Vagina (tissue), 2 donors: ENCODE measurements around the gene TAMALIN. TPM values are rescaled to one million over a fixed set of nuclear protein-coding genes. Genes with fewer than 3 reads are reported as not detected.

Experiments used
- DNase-seq, 2 donors: peaks; one replicate each; pipeline ENCODE4 v3.0.0-alpha.2; 2017; ENCODE audit errors: extremely low spot score in 2 of 2
- H3K27ac ChIP-seq: fragments of 200-600 bp; sonication (generic); one replicate; pipeline ENCODE4 v1.5.1; 2019
- H3K27me3 ChIP-seq: fragments of 200-600 bp; sonication (generic); one replicate; pipeline ENCODE4 v1.5.1; 2019
- H3K36me3 ChIP-seq, 2 donors: fragments of 200-600 bp; sonication (generic); one replicate each; pipeline ENCODE4 v1.5.1; 2017 to 2019
- H3K4me1 ChIP-seq: fragments of 200-600 bp; sonication (generic); one replicate; pipeline ENCODE4 v1.5.1; 2019
- H3K4me3 ChIP-seq, 2 donors: fragments of 200-600 bp; sonication (generic); 1 replicate in 1 of 2; 2 replicates in 1 of 2; pipeline ENCODE4 v1.5.1; 2016 to 2019
- H3K9me3 ChIP-seq: fragments of 200-600 bp; sonication (generic); one replicate; pipeline ENCODE4 v1.5.1; 2019
- POLR2A ChIP-seq, 2 donors: fragments of 450-650 bp; IDR thresholded peaks; one replicate each; pipeline ENCODE4 v1.6.1; 2017; ENCODE audit warnings: antibody characterized with exemption in 2 of 2, mild to moderate bottlenecking in 2 of 2, moderate library complexity in 2 of 2
- POLR2AphosphoS5 ChIP-seq, 2 donors: sonication (generic); formaldehyde crosslinking; IDR thresholded peaks; one replicate each; pipeline ENCODE4 v1.9.0; 2017; ENCODE audit warnings: antibody characterized with exemption in 2 of 2, mild to moderate bottlenecking in 2 of 2, low read depth in 1 of 2; ENCODE audit not compliant: insufficient read depth in 1 of 2
- intact Hi-C: fragments of 100-400 bp; cut with DNase I; formaldehyde crosslinking; loops from one replicate; pipeline ENCODE4 v1.15.1; 2023
- total RNA-seq: library from RNA; depleted of rRNA; stranded (reverse); fragments of >200 nt; gene quantifications from one replicate; pipeline ENCODE4 v1.2.3, GENCODE V29; 2016
- TF ChIP-seq, protein P1 (sequence below), 3 experiments: fragments of 450-650 bp in 2 of 3; fragments of 200-600 bp in 1 of 3; sonication (generic) in 1 of 3; IDR thresholded peaks; one replicate each; pipeline ENCODE4 v1.5.1; 2017 to 2019; ENCODE audit warnings: antibody characterized with exemption in 3 of 3, mild to moderate bottlenecking in 2 of 3, moderate library complexity in 2 of 3

Gene TAMALIN
- total RNA-seq, 1 donor from 2014 or later = 47.1 TPM

DNA sequence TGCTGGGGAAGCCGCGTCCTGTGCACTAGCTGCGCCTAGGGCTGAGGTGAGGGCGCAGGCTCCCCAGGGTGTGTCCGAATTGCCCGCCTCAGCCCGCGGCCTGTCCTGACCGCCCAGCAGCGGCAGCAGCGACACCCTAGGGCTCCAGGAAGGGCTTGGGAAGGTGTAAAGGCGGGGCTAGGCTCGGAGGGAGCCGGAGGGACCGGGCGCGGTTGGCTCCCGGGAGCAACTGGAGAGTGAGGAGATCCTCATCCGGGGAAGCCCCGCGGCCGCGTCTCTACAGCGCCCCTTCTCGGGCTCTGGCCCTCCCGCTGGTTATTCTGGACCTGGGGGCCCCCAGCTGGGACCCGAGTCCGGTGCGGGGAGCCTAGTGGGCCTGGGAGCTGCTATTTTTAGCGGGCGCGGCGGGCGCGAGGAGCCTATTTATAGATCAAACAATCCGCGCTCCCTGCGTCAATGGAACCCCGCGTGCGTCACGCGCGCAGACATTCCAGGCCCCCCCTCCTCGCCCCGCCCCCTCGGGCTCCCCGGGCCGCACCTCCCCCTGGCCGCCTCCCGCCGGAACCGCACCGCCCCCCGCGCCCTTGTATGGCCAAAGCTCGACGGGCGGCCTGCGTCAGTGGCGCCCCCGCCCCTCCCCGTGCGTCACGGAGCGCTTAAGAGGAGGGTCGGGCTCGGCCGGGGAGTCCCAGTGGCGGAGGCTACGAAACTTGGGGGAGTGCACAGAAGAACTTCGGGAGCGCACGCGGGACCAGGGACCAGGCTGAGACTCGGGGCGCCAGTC lies 44.2 kb downstream of the TAMALIN start, which contains the start of gene NR4A1:
NR4A1 (plus strand) TSS at position 685 of the 784 bp plus-strand sequence. CDS start 2,887 bp downstream, outside the sequence.
- H3K9me3 ChIP-seq = no peaks in the 10 kb centered on the region
- TF ChIP-seq POLR2AphosphoS5 (IDR thresholded peaks at IDR 0.05; ENCODE audit: insufficient read depth in 1 of 2, low read depth in 1 of 2) (peak; percentile 81 to 99), POLR2A (IDR thresholded peaks at IDR 0.05) (peak; percentile 83 to 98)
- TF ChIP-seq, protein P1, sequence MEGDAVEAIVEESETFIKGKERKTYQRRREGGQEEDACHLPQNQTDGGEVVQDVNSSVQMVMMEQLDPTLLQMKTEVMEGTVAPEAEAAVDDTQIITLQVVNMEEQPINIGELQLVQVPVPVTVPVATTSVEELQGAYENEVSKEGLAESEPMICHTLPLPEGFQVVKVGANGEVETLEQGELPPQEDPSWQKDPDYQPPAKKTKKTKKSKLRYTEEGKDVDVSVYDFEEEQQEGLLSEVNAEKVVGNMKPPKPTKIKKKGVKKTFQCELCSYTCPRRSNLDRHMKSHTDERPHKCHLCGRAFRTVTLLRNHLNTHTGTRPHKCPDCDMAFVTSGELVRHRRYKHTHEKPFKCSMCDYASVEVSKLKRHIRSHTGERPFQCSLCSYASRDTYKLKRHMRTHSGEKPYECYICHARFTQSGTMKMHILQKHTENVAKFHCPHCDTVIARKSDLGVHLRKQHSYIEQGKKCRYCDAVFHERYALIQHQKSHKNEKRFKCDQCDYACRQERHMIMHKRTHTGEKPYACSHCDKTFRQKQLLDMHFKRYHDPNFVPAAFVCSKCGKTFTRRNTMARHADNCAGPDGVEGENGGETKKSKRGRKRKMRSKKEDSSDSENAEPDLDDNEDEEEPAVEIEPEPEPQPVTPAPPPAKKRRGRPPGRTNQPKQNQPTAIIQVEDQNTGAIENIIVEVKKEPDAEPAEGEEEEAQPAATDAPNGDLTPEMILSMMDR (IDR thresholded peaks at IDR 0.05) = no peak
- peak within 1 kb of the TSS; percentile 53 to 77 for H3K4me3 ChIP-seq
- peaks cover 0 to 12% of the 10 kb centered on the region in 2 donors for H3K36me3 ChIP-seq
- no peaks in the 10 kb centered on the region for H3K27me3 ChIP-seq
- H3K4me1 ChIP-seq = peaks cover 27% of the 10 kb centered on the region
- intact Hi-C loops = no loop called here
- peak in 1 of 2 donors; percentile 99 for DNase-seq
- H3K27ac ChIP-seq = peak within 1 kb of the TSS; percentile 99

DNA sequence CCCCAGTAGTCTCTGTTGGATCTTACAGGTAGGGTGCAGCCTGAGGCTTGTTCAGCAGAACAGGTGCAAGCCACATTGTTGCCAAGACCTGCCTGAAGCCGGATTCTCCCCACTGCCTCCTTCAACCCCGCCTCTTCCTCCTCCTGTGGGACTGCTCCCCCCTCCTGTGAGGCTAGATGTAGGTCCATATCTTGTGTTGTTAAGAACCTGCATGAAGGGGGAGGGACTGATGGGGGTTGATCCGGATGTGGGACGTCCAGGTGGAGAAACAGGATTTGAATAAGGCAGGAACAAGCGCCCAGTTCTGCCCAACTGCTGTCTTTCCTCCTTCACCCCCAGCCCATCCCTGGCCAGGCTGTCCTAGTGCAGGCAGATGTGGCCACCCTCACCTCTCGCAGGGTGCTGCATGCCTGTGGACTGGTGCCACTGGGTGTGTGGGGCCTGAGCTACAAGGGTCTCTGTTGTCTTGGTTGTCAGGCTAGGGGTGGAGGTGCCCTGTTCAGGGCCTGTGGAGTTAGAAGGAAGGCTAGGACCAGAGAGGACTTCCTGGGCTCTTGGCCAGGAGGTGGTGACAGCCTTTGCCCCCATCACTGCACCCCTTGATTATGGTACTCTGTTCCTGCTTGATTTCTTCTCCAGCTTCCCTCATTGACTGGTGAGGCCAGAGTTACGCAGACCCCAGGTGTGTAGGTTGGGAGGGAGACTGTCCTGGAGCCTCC lies 45.9 kb downstream of the TAMALIN start:
- Histone ChIP-seq H3K27me3 (no peaks in the 10 kb centered on the region), H3K4me1 (peaks cover 24% of the 10 kb centered on the region), H3K4me3 (peak overlapping the region; percentile 53 to 77), H3K27ac (peak overlapping the region; percentile 99), H3K36me3 (peaks cover 0 to 16% of the 10 kb centered on the region in 2 donors), H3K9me3 (no peaks in the 10 kb centered on the region)
- intact Hi-C loops = loop anchor here (2.0 kb wide), 1 partner anchor 30 kb away; no protein-coding TSS in a partner anchor
- DNase-seq = peak in 1 of 2 donors; percentile 92
- TF ChIP-seq POLR2A (IDR thresholded peaks at IDR 0.05) (no peak), POLR2AphosphoS5 (IDR thresholded peaks at IDR 0.05; ENCODE audit: insufficient read depth in 1 of 2, low read depth in 1 of 2) (peak in 1 of 2 donors; percentile 69)

DNA sequence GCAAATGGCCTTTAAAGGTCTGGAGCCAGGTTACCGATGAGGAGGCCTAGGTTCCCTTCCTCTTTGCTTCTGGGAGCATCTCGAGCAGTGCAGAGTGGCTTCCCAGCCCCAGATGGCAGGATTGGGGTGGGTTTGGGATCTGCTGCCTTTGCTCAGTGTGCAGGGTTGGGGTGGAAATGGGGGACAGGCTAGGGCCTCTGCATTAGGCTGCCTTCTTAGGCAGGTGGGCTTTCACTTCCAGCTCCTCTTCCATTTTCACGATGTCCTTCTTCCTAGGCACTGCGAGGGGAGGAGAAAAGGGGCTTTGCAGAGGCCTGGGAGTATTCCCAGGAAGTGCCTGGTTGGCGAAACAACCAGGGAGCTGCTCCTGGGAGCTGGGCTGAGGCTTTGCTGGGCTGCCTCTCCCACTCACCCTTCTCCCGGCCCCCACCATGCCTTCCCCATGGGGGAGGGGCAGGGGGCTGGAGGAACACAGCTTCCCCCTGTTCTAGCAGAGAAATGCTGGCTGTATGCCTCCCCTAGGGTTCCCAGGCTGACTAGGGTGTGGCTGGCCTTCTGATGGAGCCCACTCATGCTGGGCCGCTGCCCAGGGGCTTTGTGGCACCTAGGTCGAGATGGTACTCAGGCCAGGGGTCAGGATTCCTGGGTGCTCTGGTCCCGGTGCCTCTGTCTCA lies 46.9 kb downstream of the TAMALIN start:
- peaks cover 0 to 23% of the 10 kb centered on the region in 2 donors for H3K36me3 ChIP-seq
- H3K27me3 ChIP-seq = no peaks in the 10 kb centered on the region
- intact Hi-C loops = loop anchor here (2.0 kb wide), 1 partner anchor 29 kb away; no protein-coding TSS in a partner anchor
- no peak for DNase-seq
- H3K9me3 ChIP-seq = no peaks in the 10 kb centered on the region
- peak overlapping the region; percentile 99 for H3K27ac ChIP-seq
- TF ChIP-seq POLR2A (IDR thresholded peaks at IDR 0.05) (no peak), POLR2AphosphoS5 (IDR thresholded peaks at IDR 0.05; ENCODE audit: insufficient read depth in 1 of 2, low read depth in 1 of 2) (peak in 1 of 2 donors; percentile 37)
- TF ChIP-seq, protein P1 (IDR thresholded peaks at IDR 0.05) = no peak
- H3K4me1 ChIP-seq = peaks cover 24% of the 10 kb centered on the region
- peak overlapping the region; percentile 35 to 53 for H3K4me3 ChIP-seq

DNA sequence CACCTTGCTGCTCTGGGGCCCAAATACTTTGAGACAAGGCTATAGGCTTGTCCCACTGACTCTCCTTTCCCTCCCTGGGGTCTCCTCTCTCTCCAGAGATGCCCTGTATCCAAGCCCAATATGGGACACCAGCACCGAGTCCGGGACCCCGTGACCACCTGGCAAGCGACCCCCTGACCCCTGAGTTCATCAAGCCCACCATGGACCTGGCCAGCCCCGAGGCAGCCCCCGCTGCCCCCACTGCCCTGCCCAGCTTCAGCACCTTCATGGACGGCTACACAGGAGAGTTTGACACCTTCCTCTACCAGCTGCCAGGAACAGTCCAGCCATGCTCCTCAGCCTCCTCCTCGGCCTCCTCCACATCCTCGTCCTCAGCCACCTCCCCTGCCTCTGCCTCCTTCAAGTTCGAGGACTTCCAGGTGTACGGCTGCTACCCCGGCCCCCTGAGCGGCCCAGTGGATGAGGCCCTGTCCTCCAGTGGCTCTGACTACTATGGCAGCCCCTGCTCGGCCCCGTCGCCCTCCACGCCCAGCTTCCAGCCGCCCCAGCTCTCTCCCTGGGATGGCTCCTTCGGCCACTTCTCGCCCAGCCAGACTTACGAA lies 47.6 kb downstream of the TAMALIN start:
- Histone ChIP-seq H3K4me3 (peak overlapping the region in 1 of 2 donors; percentile 35), H3K9me3 (no peaks in the 10 kb centered on the region), H3K27ac (peak overlapping the region; percentile 99), H3K4me1 (peaks cover 24% of the 10 kb centered on the region), H3K36me3 (peaks cover 0 to 27% of the 10 kb centered on the region in 2 donors), H3K27me3 (no peaks in the 10 kb centered on the region)
- intact Hi-C loops = no loop called here
- no peak for DNase-seq
- TF ChIP-seq, protein P1 (IDR thresholded peaks at IDR 0.05) = no peak
